ENCODE data around the gene FOXK1.

DNA sequence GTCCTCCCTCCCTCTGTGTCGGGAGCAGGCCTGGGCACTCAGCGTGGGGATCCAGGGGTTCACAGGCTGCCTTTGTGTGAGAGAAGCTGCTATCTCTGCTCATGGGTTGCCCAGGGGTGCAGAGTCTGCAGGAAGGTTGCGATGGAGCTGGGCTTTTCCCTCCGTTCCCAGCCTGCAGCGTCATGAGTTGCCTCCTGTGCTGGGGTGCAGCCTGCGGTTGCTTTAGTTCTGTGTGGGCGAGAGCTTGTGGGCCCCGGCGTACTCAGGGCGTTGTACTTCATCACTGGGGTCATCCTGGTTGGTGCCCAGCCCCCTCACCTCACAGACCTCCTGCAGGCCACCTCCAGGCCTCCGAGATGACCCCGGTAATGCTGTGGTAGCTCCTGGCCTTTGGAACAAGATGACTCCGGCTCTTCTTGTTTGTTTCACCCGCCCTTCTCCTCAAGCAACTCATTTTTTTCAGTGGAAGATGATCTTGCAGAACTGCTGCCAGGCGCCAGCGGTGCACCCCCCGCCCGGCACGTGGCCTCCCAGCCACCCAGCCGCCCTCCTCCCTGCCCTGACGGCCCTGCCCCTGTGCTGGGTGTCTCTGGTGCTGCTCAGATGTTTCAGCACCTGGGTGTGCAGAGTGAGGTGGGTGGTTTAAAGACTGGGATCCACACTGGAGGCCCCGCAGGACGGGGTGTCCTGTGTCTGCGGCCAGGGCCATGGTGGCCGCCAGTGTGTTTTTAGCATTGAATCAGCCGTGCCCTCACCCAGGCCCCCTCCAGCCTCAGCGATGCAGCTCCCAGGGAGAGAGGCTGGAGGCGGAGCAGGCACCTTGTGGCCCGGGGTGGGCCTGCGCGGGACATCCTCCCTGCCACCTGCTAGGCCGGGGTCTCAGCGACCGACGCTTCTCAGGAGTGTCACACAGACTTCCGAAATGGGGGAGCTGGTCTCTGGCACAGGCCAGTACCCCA is 100.5 kb downstream of the FOXK1 start:
- TF ChIP-seq HOXA7 (CRISPR knock-in tag; IDR thresholded peaks at IDR 0.05; ENCODE audit: borderline replicate concordance) = no peak
- TF ChIP-seq KLF16 (tag by site-specific recombination; IDR thresholded peaks at IDR 0.05) = no peak
